Measurements from ENCODE around the gene ZNF726.
"Not testable (repeated sequence)": the region's sequence is repeated elsewhere in the genome, so short reads cannot be mapped to it uniquely, and the experiment has no call there.

Gene ZNF726

GRCh38 chr19:23901360-23901759, 13.3 kb upstream of the ZNF726 start:
- H3K4me1 ChIP-seq (ENCODE audit: control insufficient read depth in 1 of 2, insufficient read depth in 2 of 2, low read length in 2 of 2) = no peaks in the 10 kb centered on the region
- H3K9me3 ChIP-seq (ENCODE audit: control insufficient read depth in 1 of 2, low read length in 2 of 2) = peaks cover 8 to 32% of the 10 kb centered on the region in 2 donors
- no peaks in the 10 kb centered on the region for H3K27me3 ChIP-seq (ENCODE audit: low read depth, low read length)
- H3K4me3 ChIP-seq (ENCODE audit: low read depth in 1 of 2, low read length in 2 of 2) = no peak overlapping the region
- no peak overlapping the region for H3K27ac ChIP-seq (ENCODE audit: low read length)
- no peaks in the 10 kb centered on the region for H3K36me3 ChIP-seq (ENCODE audit: control insufficient read depth in 1 of 2, insufficient read depth in 2 of 2, low read length in 2 of 2)

GRCh38 chr19:23904406-23904805, 10.3 kb upstream of the ZNF726 start:
- no peaks in the 10 kb centered on the region for H3K4me1 ChIP-seq (ENCODE audit: control insufficient read depth in 1 of 2, insufficient read depth in 2 of 2, low read length in 2 of 2)
- peak overlapping the region in 1 of 2 donors; percentile 15 for H3K4me3 ChIP-seq (ENCODE audit: low read depth in 1 of 2, low read length in 2 of 2)
- H3K27ac ChIP-seq (ENCODE audit: low read length) = no peak overlapping the region
- no peaks in the 10 kb centered on the region for H3K36me3 ChIP-seq (ENCODE audit: control insufficient read depth in 1 of 2, insufficient read depth in 2 of 2, low read length in 2 of 2)
- H3K9me3 ChIP-seq (ENCODE audit: control insufficient read depth in 1 of 2, low read length in 2 of 2) = peaks cover 8 to 28% of the 10 kb centered on the region in 2 donors
- H3K27me3 ChIP-seq (ENCODE audit: low read depth, low read length) = no peaks in the 10 kb centered on the region

- Histone ChIP-seq H3K27ac (ENCODE audit: low read length) (no peak overlapping the region), H3K4me1 (ENCODE audit: control insufficient read depth in 1 of 2, insufficient read depth in 2 of 2, low read length in 2 of 2) (no peaks in the 10 kb centered on the region), H3K36me3 (ENCODE audit: control insufficient read depth in 1 of 2, insufficient read depth in 2 of 2, low read length in 2 of 2) (no peaks in the 10 kb centered on the region), H3K27me3 (ENCODE audit: low read depth, low read length) (no peaks in the 10 kb centered on the region), H3K4me3 (ENCODE audit: low read depth in 1 of 2, low read length in 2 of 2) (no peak overlapping the region), H3K9me3 (ENCODE audit: control insufficient read depth in 1 of 2, low read length in 2 of 2) (peaks cover 8 to 28% of the 10 kb centered on the region in 2 donors)
Measured at GRCh38 chr19:23905771-23906170, 8.9 kb upstream of the ZNF726 start.

GRCh38 chr19:23906835-23907234, 7.9 kb upstream of the ZNF726 start:
- Histone ChIP-seq H3K27ac (ENCODE audit: low read length) (no peak overlapping the region), H3K36me3 (ENCODE audit: control insufficient read depth in 1 of 2, insufficient read depth in 2 of 2, low read length in 2 of 2) (no peaks in the 10 kb centered on the region), H3K27me3 (ENCODE audit: low read depth, low read length) (no peaks in the 10 kb centered on the region), H3K9me3 (ENCODE audit: control insufficient read depth in 1 of 2, low read length in 2 of 2) (peaks cover 4 to 28% of the 10 kb centered on the region in 2 donors), H3K4me3 (ENCODE audit: low read depth in 1 of 2, low read length in 2 of 2) (no peak overlapping the region), H3K4me1 (ENCODE audit: control insufficient read depth in 1 of 2, insufficient read depth in 2 of 2, low read length in 2 of 2) (no peaks in the 10 kb centered on the region)

- H3K4me3 ChIP-seq (ENCODE audit: low read depth in 1 of 2, low read length in 2 of 2) = no peak overlapping the region
Measured at GRCh38 chr19:23908165-23908564, 6.5 kb upstream of the ZNF726 start.

GRCh38 chr19:23909222-23909621, 5.5 kb upstream of the ZNF726 start:
- Histone ChIP-seq H3K36me3 (ENCODE audit: control insufficient read depth in 1 of 2, insufficient read depth in 2 of 2, low read length in 2 of 2) (no peaks in the 10 kb centered on the region), H3K27me3 (ENCODE audit: low read depth, low read length) (no peaks in the 10 kb centered on the region), H3K4me3 (ENCODE audit: low read depth in 1 of 2, low read length in 2 of 2) (no peak overlapping the region), H3K9me3 (ENCODE audit: control insufficient read depth in 1 of 2, low read length in 2 of 2) (peaks cover 0 to 20% of the 10 kb centered on the region in 2 donors), H3K27ac (ENCODE audit: low read length) (no peak overlapping the region), H3K4me1 (ENCODE audit: control insufficient read depth in 1 of 2, insufficient read depth in 2 of 2, low read length in 2 of 2) (no peaks in the 10 kb centered on the region)

More at GRCh38 chr19:23908165-23908564, 6.5 kb upstream of the ZNF726 start:
- no peaks in the 10 kb centered on the region for H3K4me1 ChIP-seq (ENCODE audit: control insufficient read depth in 1 of 2, insufficient read depth in 2 of 2, low read length in 2 of 2)
- H3K27ac ChIP-seq (ENCODE audit: low read length) = no peak overlapping the region
- H3K27me3 ChIP-seq (ENCODE audit: low read depth, low read length) = no peaks in the 10 kb centered on the region
- no peaks in the 10 kb centered on the region for H3K36me3 ChIP-seq (ENCODE audit: control insufficient read depth in 1 of 2, insufficient read depth in 2 of 2, low read length in 2 of 2)
- H3K9me3 ChIP-seq (ENCODE audit: control insufficient read depth in 1 of 2, low read length in 2 of 2) = peaks cover 4 to 28% of the 10 kb centered on the region in 2 donors

GRCh38 chr19:23913931-23914330, 755 bp upstream of the ZNF726 start:
- H3K27ac ChIP-seq (ENCODE audit: low read length) = no peak overlapping the region
- no peaks in the 10 kb centered on the region for H3K9me3 ChIP-seq (ENCODE audit: control insufficient read depth in 1 of 2, low read length in 2 of 2)
- peak overlapping the region in 1 of 2 donors; percentile 87 for H3K4me3 ChIP-seq (ENCODE audit: low read depth in 1 of 2, low read length in 2 of 2)
- no peaks in the 10 kb centered on the region for H3K36me3 ChIP-seq (ENCODE audit: control insufficient read depth in 1 of 2, insufficient read depth in 2 of 2, low read length in 2 of 2)
- H3K27me3 ChIP-seq (ENCODE audit: low read depth, low read length) = no peaks in the 10 kb centered on the region
- H3K4me1 ChIP-seq (ENCODE audit: control insufficient read depth in 1 of 2, insufficient read depth in 2 of 2, low read length in 2 of 2) = no peaks in the 10 kb centered on the region

GRCh38 chr19:23916991-23917390, 2.3 kb downstream of the ZNF726 start:
- no peaks in the 10 kb centered on the region for H3K9me3 ChIP-seq (ENCODE audit: control insufficient read depth in 1 of 2, low read length in 2 of 2)
- H3K4me3 ChIP-seq (ENCODE audit: low read depth in 1 of 2, low read length in 2 of 2) = no peak overlapping the region

GRCh38 chr19:23917856-23918255, 3.2 kb downstream of the ZNF726 start:
- Histone ChIP-seq H3K9me3 (ENCODE audit: control insufficient read depth in 1 of 2, low read length in 2 of 2) (no peaks in the 10 kb centered on the region), H3K4me1 (ENCODE audit: control insufficient read depth in 1 of 2, insufficient read depth in 2 of 2, low read length in 2 of 2) (no peaks in the 10 kb centered on the region), H3K4me3 (ENCODE audit: low read depth in 1 of 2, low read length in 2 of 2) (no peak overlapping the region), H3K27me3 (ENCODE audit: low read depth, low read length) (no peaks in the 10 kb centered on the region), H3K27ac (ENCODE audit: low read length) (no peak overlapping the region), H3K36me3 (ENCODE audit: control insufficient read depth in 1 of 2, insufficient read depth in 2 of 2, low read length in 2 of 2) (no peaks in the 10 kb centered on the region)

More at GRCh38 chr19:23916991-23917390, 2.3 kb downstream of the ZNF726 start:
- H3K27me3 ChIP-seq (ENCODE audit: low read depth, low read length) = no peaks in the 10 kb centered on the region
- no peak overlapping the region for H3K27ac ChIP-seq (ENCODE audit: low read length)
- no peaks in the 10 kb centered on the region for H3K36me3 ChIP-seq (ENCODE audit: control insufficient read depth in 1 of 2, insufficient read depth in 2 of 2, low read length in 2 of 2)
- no peaks in the 10 kb centered on the region for H3K4me1 ChIP-seq (ENCODE audit: control insufficient read depth in 1 of 2, insufficient read depth in 2 of 2, low read length in 2 of 2)

GRCh38 chr19:23925285-23925684, 10.6 kb downstream of the ZNF726 start:
- no peaks in the 10 kb centered on the region for H3K4me1 ChIP-seq (ENCODE audit: control insufficient read depth in 1 of 2, insufficient read depth in 2 of 2, low read length in 2 of 2)
- H3K9me3 ChIP-seq (ENCODE audit: control insufficient read depth in 1 of 2, low read length in 2 of 2) = no peaks in the 10 kb centered on the region

GRCh38 chr19:23932878-23933277, 18.2 kb downstream of the ZNF726 start:
- H3K27me3 ChIP-seq (ENCODE audit: low read depth, low read length) = no peaks in the 10 kb centered on the region
- no peak overlapping the region for H3K4me3 ChIP-seq (ENCODE audit: low read depth in 1 of 2, low read length in 2 of 2)
- no peaks in the 10 kb centered on the region for H3K4me1 ChIP-seq (ENCODE audit: control insufficient read depth in 1 of 2, insufficient read depth in 2 of 2, low read length in 2 of 2)
- no peaks in the 10 kb centered on the region for H3K36me3 ChIP-seq (ENCODE audit: control insufficient read depth in 1 of 2, insufficient read depth in 2 of 2, low read length in 2 of 2)
- H3K9me3 ChIP-seq (ENCODE audit: control insufficient read depth in 1 of 2, low read length in 2 of 2) = peaks cover 15 to 26% of the 10 kb centered on the region in 2 donors
- no peak overlapping the region for H3K27ac ChIP-seq (ENCODE audit: low read length)

More at GRCh38 chr19:23925285-23925684, 10.6 kb downstream of the ZNF726 start:
- Histone ChIP-seq H3K27ac (ENCODE audit: low read length) (no peak overlapping the region), H3K36me3 (ENCODE audit: control insufficient read depth in 1 of 2, insufficient read depth in 2 of 2, low read length in 2 of 2) (no peaks in the 10 kb centered on the region), H3K4me3 (ENCODE audit: low read depth in 1 of 2, low read length in 2 of 2) (no peak overlapping the region), H3K27me3 (ENCODE audit: low read depth, low read length) (no peaks in the 10 kb centered on the region)

GRCh38 chr19:23937031-23937430, 22.3 kb downstream of the ZNF726 start:
- peaks cover 15 to 26% of the 10 kb centered on the region in 2 donors for H3K9me3 ChIP-seq (ENCODE audit: control insufficient read depth in 1 of 2, low read length in 2 of 2)
- H3K4me3 ChIP-seq (ENCODE audit: low read depth in 1 of 2, low read length in 2 of 2); H3K36me3 ChIP-seq (ENCODE audit: control insufficient read depth in 1 of 2, insufficient read depth in 2 of 2, low read length in 2 of 2); H3K4me1 ChIP-seq (ENCODE audit: control insufficient read depth in 1 of 2, insufficient read depth in 2 of 2, low read length in 2 of 2); H3K27me3 ChIP-seq (ENCODE audit: low read depth, low read length); H3K27ac ChIP-seq (ENCODE audit: low read length): not testable (repeated sequence)

Data from muscle layer of duodenum (tissue), 2 donors.